Stimulated activated naive CD4-positive, alpha-beta T cell treated with Interleukin-2 at 50 U/mL for 16 hours (primary cell): ENCODE results near the gene HTR1D.

ENCODE experiments used
- DNase-seq: peaks from one replicate; lab custom pipeline; 2025; lab: John Stamatoyannopoulos, UW

HTR1D gene

DNA sequence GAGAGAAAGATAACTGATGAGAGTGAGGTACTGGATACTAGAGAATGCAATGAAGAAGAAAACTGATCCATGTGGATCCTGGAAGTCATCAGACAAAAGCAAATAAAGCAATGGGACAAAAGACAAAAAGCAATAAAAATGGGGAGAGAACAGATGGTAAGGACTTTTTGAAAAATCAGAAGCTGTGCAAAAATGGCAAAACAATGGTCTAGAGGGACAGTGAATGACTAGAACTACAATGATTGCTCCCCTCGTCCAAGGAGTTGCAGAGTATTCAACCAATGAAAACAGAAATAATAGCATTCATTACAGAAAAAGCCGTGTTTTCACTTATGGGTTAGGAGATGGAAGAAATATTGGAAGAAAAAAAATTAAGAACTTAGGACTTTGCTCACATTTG is 67.2 kb downstream of the HTR1D start:
- DNase-seq: no peak

DNA sequence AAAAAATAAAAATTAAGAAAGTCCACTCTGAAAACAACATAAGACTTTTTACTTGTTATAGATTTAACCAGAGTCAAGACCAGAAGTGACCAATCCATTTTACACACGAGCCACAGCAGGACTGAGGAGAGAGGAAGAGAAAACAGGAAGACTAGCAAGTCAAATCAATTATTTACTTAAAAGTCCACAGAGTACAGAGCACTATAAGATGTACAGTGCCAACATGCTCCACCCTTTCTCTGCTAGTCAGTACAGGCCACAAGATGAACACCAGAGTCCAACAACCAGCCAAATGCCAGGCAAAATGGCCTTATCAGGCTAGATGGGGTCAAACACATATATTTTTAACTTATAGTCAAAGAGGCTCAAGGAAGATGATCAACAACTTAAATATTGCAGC is 68.2 kb downstream of the HTR1D start:
- DNase-seq: no peak

- DNase-seq: no peak
Measured at GRCh38 chr1:23148084-23148483, 69.2 kb downstream of the HTR1D start.
